Measurements from ENCODE around the gene PTPRT. TPM values are rescaled to one million over a fixed set of nuclear protein-coding genes. Genes with fewer than 3 reads are reported as not detected.

Gene PTPRT
- total and polyA plus RNA-seq, 2 experiments from 2014 or later: not detected

- DNase-seq (ENCODE audit: low spot score) (no peak), ATAC-seq (no peak)
- H3K27ac Mint-ChIP-seq: no peak overlapping the region
- Histone ChIP-seq H2AFZ (no peak overlapping the region), H3K4me3 (no peak overlapping the region), H3K27me3 (ENCODE audit: insufficient read depth) (no peaks in the 10 kb centered on the region), H4K20me1 (replicated peaks; ENCODE audit: insufficient read depth) (no peaks in the 10 kb centered on the region), H3K79me2 (replicated peaks; ENCODE audit: insufficient read depth) (no peaks in the 10 kb centered on the region), H3K4me1 (ENCODE audit: insufficient read depth) (no peaks in the 10 kb centered on the region), H3K9me2 (ENCODE audit: insufficient read depth) (no peaks in the 10 kb centered on the region), H3K27ac (ENCODE audit: low read depth) (no peak overlapping the region), H3K4me2 (no peak overlapping the region), H3F3A (replicated peaks; ENCODE audit: low read depth) (no peaks in the 10 kb centered on the region), H3K36me3 (ENCODE audit: insufficient read depth) (peaks cover 4% of the 10 kb centered on the region)
- peaks cover 91% of the 10 kb centered on the region for H3K9me3 Mint-ChIP-seq
- no peaks in the 10 kb centered on the region; the same call in 2 of the 3 replicates for H3K4me1 Mint-ChIP-seq
- peaks cover 10% of the 10 kb centered on the region for H3K27me3 Mint-ChIP-seq (ENCODE audit: insufficient read depth, low read depth, poor library complexity)
- H3K4me3 Mint-ChIP-seq: no peak overlapping the region
- H3K36me3 Mint-ChIP-seq (ENCODE audit: low read depth): peaks cover 22% of the 10 kb centered on the region
- TF ChIP-seq ETS1 (IDR thresholded peaks at IDR 0.05): no peak
- no peak for TF ChIP-seq EZH2 (IDR thresholded peaks at IDR 0.05; ENCODE audit: low read depth, unreplicated experiment)
- no peak for TF ChIP-seq JUNB (IDR thresholded peaks at IDR 0.05; ENCODE audit: unreplicated experiment)
- no peak for TF ChIP-seq EZH2phosphoT487 (IDR thresholded peaks at IDR 0.05; ENCODE audit: unreplicated experiment)
- TF ChIP-seq ZNF331 (CRISPR knock-in tag; IDR thresholded peaks at IDR 0.05; ENCODE audit: low read depth): no peak
- no peak for TF ChIP-seq POLR2AphosphoS5 (IDR thresholded peaks at IDR 0.05; ENCODE audit: low read depth)
- no peak for TF ChIP-seq STAT1 (IDR thresholded peaks at IDR 0.05; ENCODE audit: unreplicated experiment)
- no peak for TF ChIP-seq ZNF462 (CRISPR knock-in tag; IDR thresholded peaks at IDR 0.05)
- no peak for TF ChIP-seq ZNF114 (CRISPR knock-in tag; IDR thresholded peaks at IDR 0.05)
- no peak for TF ChIP-seq NANOG (IDR thresholded peaks at IDR 0.05; ENCODE audit: borderline replicate concordance)
- TF ChIP-seq CTCF (conservative IDR thresholded peaks at IDR 0.05; ENCODE audit: low read depth in 2 of 2): no peak
- TF ChIP-seq CREB1 (CRISPR knock-in tag; IDR thresholded peaks at IDR 0.05; ENCODE audit: low read depth): no peak
Observed at GRCh38 chr20:42857446-42857845, 332.3 kb downstream of the PTPRT start.
